Right atrium auricular region (tissue), 2 donors: ENCODE measurements around the gene GSK3B. TPM values are rescaled to one million over a fixed set of nuclear protein-coding genes. Genes with fewer than 3 reads are reported as not detected.

Experiments
- DNase-seq: peaks from one replicate; pipeline ENCODE4 v3.0.0-alpha.2; 2019; ENCODE audit warnings: low spot score
- H3K27ac ChIP-seq, 2 donors: fragments of 200-600 bp; sonication (generic); 1 replicate in 1 of 2; 2 replicates in 1 of 2; pipeline ENCODE4 v1.5.1; 2016 to 2019
- H3K27me3 ChIP-seq, 2 donors: fragments of 200-600 bp; sonication (generic); one replicate each; pipeline versions ENCODE4 v1.5.1 to v1.6.0; 2017 to 2019
- H3K36me3 ChIP-seq: fragments of 200-600 bp; sonication (generic); one replicate; pipeline ENCODE4 v1.5.1; 2016
- H3K4me1 ChIP-seq, 2 donors: fragments of 200-600 bp; sonication (generic); one replicate each; pipeline versions ENCODE4 v1.5.1 to v1.6.0; 2017 to 2019
- H3K4me3 ChIP-seq, 2 donors: fragments of 200-600 bp; sonication (generic); 1 replicate in 1 of 2; 2 replicates in 1 of 2; pipeline ENCODE4 v1.5.1; 2017 to 2019; ENCODE audit warnings: mild to moderate bottlenecking in 1 of 2, moderate library complexity in 1 of 2
- H3K9me3 ChIP-seq, 2 donors: fragments of 200-600 bp; sonication (generic); one replicate each; pipeline ENCODE4 v1.5.1; 2019
- CTCF ChIP-seq, 2 donors: fragments of 200-600 bp; sonication (generic); IDR thresholded peaks; one replicate each; pipeline ENCODE4 v1.5.1; 2019; ENCODE audit warnings: antibody characterized with exemption in 2 of 2
- total RNA-seq, 2 donors: library from RNA; depleted of rRNA; stranded (reverse); fragments of >200 nt; gene quantifications; one replicate each; pipeline ENCODE4 v1.1.0, GENCODE V29; 2016

GSK3B gene
- total RNA-seq, 2 donors from 2014 or later, result 31.3 to 42.0 TPM

- Histone ChIP-seq H3K27ac (no peak overlapping the region), H3K36me3 (no peaks in the 10 kb centered on the region), H3K4me1 (peaks cover 0 to 4% of the 10 kb centered on the region in 2 donors), H3K4me3 (no peak overlapping the region), H3K9me3 (no peaks in the 10 kb centered on the region), H3K27me3 (no peaks in the 10 kb centered on the region)
- no peak for TF ChIP-seq CTCF (IDR thresholded peaks at IDR 0.05)
- DNase-seq, result no peak
These were observed 9.0 kb upstream of the GSK3B start for GRCh38 chr3:120103276-120103675.

- Histone ChIP-seq H3K4me1 (peaks cover 0 to 4% of the 10 kb centered on the region in 2 donors), H3K27me3 (no peaks in the 10 kb centered on the region), H3K9me3 (no peaks in the 10 kb centered on the region), H3K27ac (no peak overlapping the region), H3K4me3 (no peak overlapping the region), H3K36me3 (no peaks in the 10 kb centered on the region)
- TF ChIP-seq CTCF (IDR thresholded peaks at IDR 0.05), result no peak
- no peak for DNase-seq
These were observed 8.4 kb upstream of the GSK3B start for GRCh38 chr3:120102674-120103073.

GRCh38 chr3:120102232-120102631 is 8.0 kb upstream of the GSK3B start:
- H3K36me3 ChIP-seq, result no peaks in the 10 kb centered on the region
- no peak overlapping the region for H3K27ac ChIP-seq
- no peak for TF ChIP-seq CTCF (IDR thresholded peaks at IDR 0.05)
- no peaks in the 10 kb centered on the region for H3K9me3 ChIP-seq
- no peaks in the 10 kb centered on the region for H3K27me3 ChIP-seq
- peaks cover 0 to 7% of the 10 kb centered on the region in 2 donors for H3K4me1 ChIP-seq
- no peak overlapping the region for H3K4me3 ChIP-seq
- no peak for DNase-seq

- no peak for DNase-seq
- Histone ChIP-seq H3K4me1 (peaks cover 0 to 13% of the 10 kb centered on the region in 2 donors), H3K4me3 (no peak overlapping the region), H3K9me3 (no peaks in the 10 kb centered on the region), H3K27me3 (no peaks in the 10 kb centered on the region), H3K27ac (no peak overlapping the region), H3K36me3 (no peaks in the 10 kb centered on the region)
- TF ChIP-seq CTCF (IDR thresholded peaks at IDR 0.05), result no peak
These were observed 7.4 kb upstream of the GSK3B start for GRCh38 chr3:120101624-120102023.

- peaks cover 0 to 21% of the 10 kb centered on the region in 2 donors for H3K4me1 ChIP-seq
- no peak overlapping the region for H3K27ac ChIP-seq
- no peaks in the 10 kb centered on the region for H3K27me3 ChIP-seq
- no peak for DNase-seq
- TF ChIP-seq CTCF (IDR thresholded peaks at IDR 0.05), result no peak
- no peaks in the 10 kb centered on the region for H3K9me3 ChIP-seq
- no peaks in the 10 kb centered on the region for H3K36me3 ChIP-seq
- H3K4me3 ChIP-seq, result no peak overlapping the region
These were observed 6.5 kb upstream of the GSK3B start for GRCh38 chr3:120100711-120101110.

- DNase-seq, result no peak
- Histone ChIP-seq H3K4me3 (no peak overlapping the region), H3K27me3 (no peaks in the 10 kb centered on the region), H3K4me1 (peaks cover 0 to 21% of the 10 kb centered on the region in 2 donors), H3K36me3 (no peaks in the 10 kb centered on the region), H3K9me3 (no peaks in the 10 kb centered on the region), H3K27ac (no peak overlapping the region)
- TF ChIP-seq CTCF (IDR thresholded peaks at IDR 0.05), result no peak
These were observed 4.5 kb upstream of the GSK3B start for GRCh38 chr3:120098710-120099109.
